HG03045 (cell line): ENCODE results near the gene ABTB2.

Experiments
- ATAC-seq: cut with Tn5 transposase; IDR thresholded peaks from one replicate; pipeline ENCODE4 v1.9.1; 2021; ENCODE audit warnings: mild to moderate bottlenecking, moderate library complexity; ENCODE audit not compliant: unreplicated experiment

The ABTB2 gene

DNA sequence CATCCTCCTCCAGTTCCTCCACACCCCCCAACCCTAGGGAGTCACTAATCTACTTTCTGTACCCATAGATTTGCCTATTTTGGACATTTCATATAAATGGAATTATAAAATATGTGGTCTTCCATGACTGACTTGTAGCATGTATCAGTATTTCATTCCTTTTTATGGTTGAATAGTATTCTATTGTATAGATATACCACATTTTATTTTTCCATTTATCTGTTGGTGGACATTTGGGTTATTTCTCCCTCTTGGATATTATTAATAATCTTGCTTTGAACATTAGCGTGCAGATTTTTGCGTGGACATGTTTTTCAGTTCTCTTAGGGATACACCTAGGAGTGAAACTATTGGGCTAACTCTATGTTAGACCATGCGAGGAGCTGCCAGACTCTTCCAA is 229.0 kb downstream of the ABTB2 start:
- no peak for ATAC-seq

DNA sequence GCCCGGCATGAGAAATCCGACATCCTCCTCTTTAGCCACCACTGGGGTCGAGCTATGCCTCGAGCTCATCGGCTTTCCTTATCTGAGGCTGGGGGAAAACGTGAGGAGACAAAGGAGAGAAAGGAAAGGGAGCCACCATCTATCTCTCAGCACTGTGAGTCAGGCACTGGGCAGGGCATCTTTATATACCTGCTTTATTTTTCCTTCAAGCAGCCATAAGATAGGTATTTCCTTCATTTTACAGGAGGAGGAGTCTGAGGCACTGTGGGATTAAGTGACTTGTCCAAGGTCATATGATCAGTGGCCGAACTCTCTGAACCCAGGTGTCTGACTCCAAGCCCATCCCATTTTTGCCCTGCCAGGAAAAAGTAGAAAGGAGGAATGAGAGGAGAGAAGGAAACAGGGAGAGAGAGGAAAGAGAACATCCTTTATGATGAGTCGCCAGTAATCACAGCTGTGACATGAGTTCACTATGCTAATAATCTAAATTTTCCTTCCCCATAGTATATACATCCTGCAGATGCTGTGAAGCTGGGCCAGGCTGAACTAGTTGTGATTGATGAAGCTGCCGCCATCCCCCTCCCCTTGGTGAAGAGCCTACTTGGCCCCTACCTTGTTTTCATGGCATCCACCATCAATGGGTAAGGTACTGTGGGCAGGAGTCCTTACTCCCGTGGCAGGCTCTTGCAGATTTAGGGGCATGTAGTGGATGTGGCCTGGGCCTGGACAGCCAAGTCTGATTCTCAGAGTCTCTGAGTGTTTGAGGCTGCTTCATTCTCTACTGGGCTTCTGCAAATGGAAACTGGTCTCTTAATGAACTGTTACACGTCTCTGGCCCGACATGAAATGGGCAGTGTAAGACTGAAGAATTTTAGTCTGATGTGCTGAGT is 230.6 kb downstream of the ABTB2 start:
- ATAC-seq, result no peak

DNA sequence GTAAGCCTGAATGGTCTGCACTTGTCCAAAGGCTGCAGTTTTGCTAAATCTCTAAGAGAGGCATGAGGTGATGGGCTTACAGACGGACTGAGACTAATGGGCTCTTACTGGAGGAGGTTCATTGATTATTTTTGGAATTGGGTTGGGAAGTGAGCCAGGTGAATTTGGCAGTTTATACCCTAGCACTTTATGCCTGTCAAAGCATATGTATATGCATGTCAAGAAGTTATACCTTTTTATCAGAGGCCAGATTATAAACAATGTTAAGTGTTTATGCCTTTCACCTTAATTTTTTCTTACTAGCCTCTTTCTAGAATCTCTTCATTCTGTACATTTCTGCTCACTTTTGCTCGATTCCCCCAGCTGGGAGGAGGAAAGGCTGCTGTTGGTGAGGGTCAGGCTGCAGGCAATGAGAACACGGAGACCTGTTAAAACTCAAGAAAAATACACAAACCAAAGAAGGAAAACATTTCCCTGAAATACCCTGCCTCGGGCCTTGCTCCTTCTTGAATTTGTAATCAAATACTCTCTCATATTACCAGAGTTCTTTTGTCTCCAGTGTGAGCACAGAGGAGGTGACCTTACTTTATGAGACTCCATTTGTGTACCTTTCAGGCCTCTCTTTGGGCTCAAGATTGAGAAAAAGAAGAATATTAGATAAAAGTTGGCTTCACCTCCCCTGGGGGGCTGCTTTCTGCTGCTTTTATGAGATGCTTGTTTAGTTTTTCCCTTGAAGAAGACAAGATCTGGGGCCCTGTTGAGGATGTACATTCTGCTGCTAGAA is 232.7 kb downstream of the ABTB2 start:
- ATAC-seq, result no peak

DNA sequence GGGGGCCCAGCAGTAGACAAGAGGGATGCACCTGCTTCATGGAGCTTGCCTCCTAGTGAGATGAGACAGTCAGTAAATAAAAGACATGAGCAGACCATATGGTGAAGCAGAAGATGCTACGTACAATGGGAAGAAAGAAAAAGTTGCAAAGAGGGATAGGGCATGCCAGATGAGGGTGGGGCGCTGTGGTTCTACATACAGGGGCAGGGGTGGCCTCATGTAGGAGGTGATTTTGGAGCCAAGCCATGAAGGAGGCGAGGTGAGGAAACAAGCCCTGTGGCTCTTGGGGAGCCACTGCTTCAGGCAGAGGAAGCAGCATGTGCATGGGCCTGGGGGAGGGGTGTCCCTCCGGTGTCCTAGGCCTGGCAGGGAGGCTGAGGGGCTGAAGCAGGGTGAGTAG is 237.2 kb downstream of the ABTB2 start:
- ATAC-seq, result no peak

DNA sequence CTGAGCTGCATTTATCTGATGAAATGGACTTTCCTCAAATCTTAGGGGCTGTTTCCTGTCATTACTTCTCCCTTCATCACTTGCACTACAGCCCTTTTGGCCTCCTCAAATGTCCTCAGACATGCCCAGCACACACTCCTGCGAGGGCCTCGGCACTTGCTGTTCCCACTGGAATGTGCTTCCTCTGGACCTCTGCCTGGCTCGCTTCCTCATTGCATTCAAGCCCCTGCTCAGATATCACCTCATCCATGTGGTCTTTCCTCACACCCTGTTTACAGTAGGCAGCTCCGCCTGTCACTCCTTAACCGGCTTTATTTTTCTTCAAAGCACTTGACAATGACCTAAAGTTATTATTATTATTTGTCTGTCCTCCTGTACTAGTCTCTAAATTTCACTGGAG is 243.3 kb downstream of the ABTB2 start:
- no peak for ATAC-seq

GRCh38 chr11:34114014-34114413 is 243.8 kb downstream of the ABTB2 start:
- no peak for ATAC-seq

DNA sequence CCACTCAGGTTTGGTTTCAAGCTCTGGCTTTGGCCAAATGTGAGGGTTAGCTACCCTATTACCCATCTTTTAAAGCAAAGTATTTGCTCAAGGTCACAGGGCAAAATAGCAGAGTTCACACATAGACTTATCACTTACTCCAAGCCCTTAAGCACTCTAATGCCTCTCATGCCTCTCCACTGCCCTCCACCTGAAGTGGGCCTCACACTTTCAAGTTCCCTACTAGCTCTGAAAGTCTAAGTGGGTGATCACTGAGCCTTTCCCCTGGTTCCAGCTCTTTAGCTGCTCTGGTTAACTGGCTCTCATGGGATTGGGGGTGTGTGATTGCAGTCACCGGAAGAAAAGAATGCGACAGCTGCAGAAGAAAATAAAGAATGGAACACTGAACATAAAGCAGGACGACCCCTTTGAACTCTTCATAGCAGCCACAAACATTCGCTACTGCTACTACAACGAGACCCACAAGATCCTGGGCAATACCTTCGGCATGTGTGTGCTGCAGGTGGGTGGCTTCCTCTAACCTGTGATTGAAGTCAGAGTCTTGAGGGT is 246.0 kb downstream of the ABTB2 start:
- ATAC-seq, result no peak

- no peak for ATAC-seq
Observed at GRCh38 chr11:34105957-34106504, 251.8 kb downstream of the ABTB2 start.

GRCh38 chr11:34105079-34105956 is 252.5 kb downstream of the ABTB2 start, which contains the start of gene NAT10:
Gene NAT10, plus strand, starts transcription at chr11:34105629. Its CDS starts 2,597 bp downstream, at chr11:34108226.
- peak; percentile 86 for ATAC-seq

DNA sequence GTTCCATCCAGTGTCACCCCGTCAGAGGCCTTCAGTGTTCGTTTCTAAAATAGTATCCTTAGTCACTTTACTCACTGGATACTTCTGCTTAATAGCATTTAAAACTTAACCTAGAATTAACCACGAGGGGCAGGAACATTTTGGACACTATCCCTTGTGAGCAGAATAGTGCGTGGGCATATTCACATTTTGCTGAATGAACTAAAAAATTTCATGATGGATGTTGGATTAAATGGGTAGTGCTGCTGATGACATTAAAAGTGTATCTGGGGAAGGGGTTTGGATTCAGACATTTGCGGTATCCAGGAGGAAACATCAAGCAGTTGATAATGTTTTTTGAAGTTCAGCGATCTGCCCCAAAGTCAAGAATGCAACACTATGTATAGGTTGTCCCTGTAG is 253.1 kb downstream of the ABTB2 start:
- no peak for ATAC-seq
